K562 (cell line): ENCODE results near the gene EPX. TPM values are rescaled to one million over a fixed set of nuclear protein-coding genes. Genes with fewer than 3 reads are reported as not detected.

Experiments
- ATAC-seq: fragments of 200-7000 bp; cut with Tn5 transposase; 3 replicates; pipeline ENCODE4 v1.9.1; 2020; ENCODE audit warnings: moderate library complexity
- BruUV-seq: library from RNA; stranded (reverse); fragments of 400-500 nt; replicated peaks from 2 replicates; lab custom pipeline; 2021; lab: Mats Ljungman, UMichigan
- CTCF ChIA-PET: fragments of 300-600 bp; formaldehyde crosslinking; extraction: SDS; loops from one replicate; lab custom pipeline; 2021; ENCODE audit warnings: low intra/inter-chr PET ratio; lab: Yijun Ruan, JAX
- POLR2A ChIA-PET: fragments of 300-600, 350-650 bp; sonication (Branson Sonifier 250); formaldehyde crosslinking; extraction: SDS; loops from one replicate; lab custom pipeline; 2021; ENCODE audit warnings: antibody characterized with exemption, inconsistent platforms; lab: Yijun Ruan, JAX
- DNase-seq, 4 experiments: peaks; one replicate each; pipeline versions ENCODE4 v3.0.0 to v3.0.0-alpha.2; 2011 to 2018; ENCODE audit warnings: low spot score in 3 of 4, mixed read lengths in 3 of 4; ENCODE audit errors: extremely low read depth in 1 of 4
- FAIRE-seq: peaks from 2 replicates; lab custom pipeline; 2011; peaks lifted over from hg19 to GRCh38; lab: Jason Lieb, UNC
- H2AFZ ChIP-seq: 2 replicates; pipeline ENCODE4 v1.6.0; 2011; ENCODE audit warnings: low read depth, low read length, control low read depth, inconsistent platforms
- H3K27ac ChIP-seq: fragments of 200-600 bp; 3 replicates; pipeline ENCODE4 v1.8.0; 2011; ENCODE audit warnings: low read depth, mild to moderate bottlenecking, control low read depth, inconsistent platforms, low read length, moderate library complexity, mixed read lengths; ENCODE audit errors: extremely low read depth
- H3K27me3 ChIP-seq, 2 experiments: fragments of 300-600 bp in 1 of 2; 2 replicates in 1 of 2; 3 replicates in 1 of 2; pipeline versions ENCODE4 v1.6.0 to v1.8.0; 2011; ENCODE audit warnings: inconsistent platforms in 2 of 2, low read length in 2 of 2, mild to moderate bottlenecking in 1 of 2, mixed read lengths in 1 of 2, moderate library complexity in 1 of 2; ENCODE audit not compliant: control insufficient read depth in 2 of 2, insufficient read depth in 2 of 2
- H3K36me3 ChIP-seq: fragments of 300-600 bp; 3 replicates; pipeline ENCODE4 v1.8.0; 2011; ENCODE audit warnings: mild to moderate bottlenecking, low read length, inconsistent platforms; ENCODE audit not compliant: control insufficient read depth, insufficient read depth
- H3K4me1 ChIP-seq, 2 experiments: fragments of 200-600 bp in 1 of 2; replicated peaks in 1 of 2; 2 replicates in 1 of 2; 3 replicates in 1 of 2; pipeline versions ENCODE4 v1.5.1 to v1.8.0; 2011; ENCODE audit warnings: inconsistent platforms in 2 of 2, low read length in 2 of 2, mild to moderate bottlenecking in 1 of 2, mixed read lengths in 1 of 2, moderate library complexity in 1 of 2; ENCODE audit not compliant: control insufficient read depth in 2 of 2, insufficient read depth in 2 of 2
- H3K4me2 ChIP-seq: 2 replicates; pipeline ENCODE4 v1.6.1; 2011; ENCODE audit warnings: low read length, control low read depth, inconsistent platforms, mixed read lengths; ENCODE audit not compliant: insufficient read depth
- H3K4me3 ChIP-seq: fragments of 200-600 bp; sonication (generic), shearing (Covaris generic); 2 replicates; pipeline ENCODE4 v1.5.1; 2016; ENCODE audit warnings: control low read depth, inconsistent platforms
- H3K79me2 ChIP-seq: fragments of 200-600 bp; 3 replicates; pipeline ENCODE4 v1.8.0; 2011; ENCODE audit warnings: low read length, inconsistent platforms; ENCODE audit not compliant: control insufficient read depth, insufficient read depth
- H3K9ac ChIP-seq, 2 experiments: 2 replicates each; pipeline versions ENCODE4 v1.6.0 to v1.6.1; 2011; ENCODE audit warnings: low read depth in 2 of 2, low read length in 2 of 2, control low read depth in 1 of 2, inconsistent platforms in 1 of 2, mild to moderate bottlenecking in 1 of 2, mixed read lengths in 1 of 2; ENCODE audit not compliant: insufficient read depth in 1 of 2
- H3K9me1 ChIP-seq: one replicate; pipeline ENCODE4 v1.6.0; 2011; ENCODE audit warnings: inconsistent platforms, mild to moderate bottlenecking, low read length, moderate library complexity; ENCODE audit not compliant: control insufficient read depth, insufficient read depth
- H3K9me3 ChIP-seq: replicated peaks from 2 replicates; pipeline ENCODE4 v1.5.1; 2011; ENCODE audit warnings: low read depth, low read length, inconsistent platforms; ENCODE audit not compliant: control insufficient read depth, insufficient read depth
- H4K20me1 ChIP-seq: replicated peaks from 2 replicates; pipeline ENCODE4 v1.6.1; 2011; ENCODE audit warnings: low read length, inconsistent platforms, mixed read lengths; ENCODE audit not compliant: control insufficient read depth, insufficient read depth
- BACH1 ChIP-seq: fragments of 200-800 bp; sonication (Bioruptor generic); IDR thresholded peaks from 2 replicates; pipeline ENCODE4 v1.6.1; 2016; ENCODE audit warnings: missing genetic modification characterization, missing compliant biosample characterization
- ETV6 ChIP-seq, 3 experiments: fragments of 150-350 bp in 1 of 3; sonication (generic) in 1 of 3; formaldehyde crosslinking in 1 of 3; IDR thresholded peaks; 2 replicates each; pipeline versions ENCODE4 v1.6.1 to v1.8.0; 2014 to 2022; ENCODE audit warnings: borderline replicate concordance in 2 of 3, low read depth in 2 of 3, antibody characterized with exemption in 1 of 3, low read length in 1 of 3, mild to moderate bottlenecking in 1 of 3, missing genetic modification reagents in 1 of 3
- FOXM1 ChIP-seq, 2 experiments: fragments of 450-650 bp in 1 of 2; sonication (generic) in 1 of 2; formaldehyde crosslinking in 1 of 2; IDR thresholded peaks; 2 replicates each; pipeline versions ENCODE4 v1.6.1 to v1.9.0; 2017 to 2022; ENCODE audit warnings: low read depth in 2 of 2, mild to moderate bottlenecking in 2 of 2, missing genetic modification reagents in 1 of 2, moderate library complexity in 1 of 2
- FOXP1 ChIP-seq: sonication (generic); formaldehyde crosslinking; IDR thresholded peaks from 2 replicates; pipeline ENCODE4 v1.8.0; 2022; ENCODE audit warnings: mild to moderate bottlenecking, missing genetic modification reagents
- HINFP ChIP-seq: fragments of 450-650 bp; conservative IDR thresholded peaks from 2 replicates; pipeline ENCODE4 v1.6.1; 2016; ENCODE audit warnings: missing genetic modification characterization, low read depth, mild to moderate bottlenecking, control low read depth, missing compliant biosample characterization
- HNRNPL ChIP-seq: fragments of 200-400 bp; formaldehyde crosslinking; IDR thresholded peaks from 2 replicates; pipeline ENCODE4 v1.6.1; 2017; ENCODE audit warnings: low read depth, mild to moderate bottlenecking, low read length
- MYBL2 ChIP-seq, 2 experiments: fragments of 450-650 bp in 1 of 2; sonication (generic) in 1 of 2; formaldehyde crosslinking in 1 of 2; IDR thresholded peaks; 2 replicates each; pipeline versions ENCODE4 v1.6.1 to v1.8.1; 2017 to 2022; ENCODE audit warnings: borderline replicate concordance in 1 of 2, inconsistent platforms in 1 of 2, low read depth in 1 of 2, mild to moderate bottlenecking in 1 of 2, missing genetic modification reagents in 1 of 2, moderate library complexity in 1 of 2
- NFE2L1 ChIP-seq: fragments of 450-650 bp; IDR thresholded peaks from 2 replicates; pipeline ENCODE4 v1.6.1; 2016; ENCODE audit warnings: missing genetic modification characterization, low read depth, mild to moderate bottlenecking, missing compliant biosample characterization, moderate library complexity, borderline replicate concordance
- POLR2B ChIP-seq: fragments of 450-650 bp; IDR thresholded peaks from 2 replicates; pipeline ENCODE4 v1.6.1; 2018; ENCODE audit warnings: low read depth; ENCODE audit not compliant: partially characterized antibody
- RAD21 ChIP-seq, 2 experiments: fragments of 250-450 bp in 1 of 2; fragments of 450-650 bp in 1 of 2; sonication (Bioruptor Pico) in 1 of 2; formaldehyde crosslinking in 1 of 2; IDR thresholded peaks in 1 of 2; conservative IDR thresholded peaks in 1 of 2; 2 replicates each; pipeline versions ENCODE4 v1.4.0 to v1.8.0; 2020 to 2022; ENCODE audit warnings: mild to moderate bottlenecking in 2 of 2, moderate library complexity in 1 of 2
- SMAD1 ChIP-seq: fragments of 150-350 bp; IDR thresholded peaks from 2 replicates; pipeline ENCODE4 v1.6.1; 2014; ENCODE audit warnings: low read length, low read depth; ENCODE audit not compliant: partially characterized antibody
- SRSF9 ChIP-seq: fragments of 200-400 bp; formaldehyde crosslinking; IDR thresholded peaks from 2 replicates; pipeline ENCODE4 v1.6.1; 2017; ENCODE audit warnings: low read depth, low read length, borderline replicate concordance
- TBP ChIP-seq: optimal IDR thresholded peaks from 2 replicates; pipeline ENCODE3; 2011; ENCODE audit warnings: low read depth, low read length, improper control_type of control experiment
- THRAP3 ChIP-seq: fragments of 450-650 bp; IDR thresholded peaks from 2 replicates; pipeline ENCODE4 v1.6.1; 2016; ENCODE audit warnings: mild to moderate bottlenecking, inconsistent platforms, borderline replicate concordance
- ZNF280A ChIP-seq: fragments of 450-650 bp; IDR thresholded peaks from 2 replicates; pipeline ENCODE4 v1.6.1; 2018; ENCODE audit warnings: mild to moderate bottlenecking, low read depth; ENCODE audit not compliant: partially characterized antibody
- ZNF76 ChIP-seq: fragments of 250-450 bp; sonication (Bioruptor Pico); IDR thresholded peaks from 2 replicates; pipeline ENCODE4 v1.4.0; 2020; ENCODE audit warnings: mild to moderate bottlenecking, moderate library complexity, borderline replicate concordance
- WGBS: fragments of 100-300 bp; shearing (Covaris generic); methylation state at CpG from one replicate; pipeline ENCODE4 v1.1.6; 2016; ENCODE audit warnings: low coverage, mixed read lengths; ENCODE audit not compliant: insufficient coverage; ENCODE audit errors: missing lambda C conversion rate; 5-methylcytosine and 5-hydroxymethylcytosine counted together
- in situ Hi-C: fragments of 300-500 bp; cut with MboI; formaldehyde crosslinking; loops from 4 replicates; pipeline ENCODE4 v1.15.0; 2018; ENCODE audit warnings: inconsistent platforms, mixed read lengths
- intact Hi-C: fragments of 100-400 bp; cut with micrococcal nuclease; formaldehyde crosslinking; loops from 2 replicates; pipeline ENCODE4 v1.14.2; 2022
- polyA plus RNA-seq, 8 experiments: library from polyadenylated mRNA; depleted of rRNA in 4 of 8; stranded (reverse) in 5 of 8; unstranded in 3 of 8; fragments of >200 nt; fragmentation: Nextera tagmentation in 2 of 8; fragmentation: Illumina TruSeq in 1 of 8; extraction: Ambion mirVana in 2 of 8; extraction: Trizol in 1 of 8; gene quantifications; 2 replicates each; pipeline versions ENCODE4 v1.2.1 to v1.2.3, GENCODE V29; 2011 to 2014; ENCODE audit warnings: inconsistent platforms in 1 of 8, missing spikeins in 1 of 8
- total RNA-seq, 7 experiments: library from RNA; depleted of rRNA in 6 of 7; stranded (reverse); fragments of >200 nt in 6 of 7; fragmentation: Illumina TruSeq in 2 of 7; extraction: Trizol in 2 of 7; gene quantifications; 2 replicates each; pipeline versions ENCODE4 v1.2.1 to v1.2.3, GENCODE V29; 2011 to 2021; ENCODE audit warnings: low replicate concordance in 1 of 7

The EPX gene
- total and polyA plus RNA-seq, 9 of the 15 experiments (the other 6 are each of a cell fraction or from before 2014, with no cell fraction given) = 0.07 to 0.33 (median 0.19) TPM; not detected in 3

- TF ChIP-seq ZNF76 (CRISPR knock-in tag) (no peak), ZNF280A (no peak), THRAP3 (no peak), NFE2L1 (tag) (no peak)
- TF ChIP-seq, all 486 proteins: peak for 0
These were observed 59.6 kb downstream of the EPX start (continued) for GRCh38 chr17:58252141-58252540.

GRCh38 chr17:58253082-58253481 lies 60.6 kb downstream of the EPX start:
- peaks cover 0 to 9% of the 10 kb centered on the region in 2 experiments; a peak in 1 of 5 replicates for H3K27me3 ChIP-seq
- in situ Hi-C loops (no loop called here), intact Hi-C loops (loop anchor here (5.0 kb wide), 1 partner anchor 131 kb away; no protein-coding TSS in a partner anchor)
- no peaks in the 10 kb centered on the region for H4K20me1 ChIP-seq
- ChIA-PET CTCF (no interaction called here), POLR2A (interaction anchor here (0.7 kb wide), 1 partner anchor 27 kb away, joined by 3 read pairs; no protein-coding TSS in a partner anchor)
- no peaks in the 10 kb centered on the region for H3K9me1 ChIP-seq
- no peak overlapping the region for H2AFZ ChIP-seq
- no peaks in the 10 kb centered on the region for H3K79me2 ChIP-seq
- H3K4me3 ChIP-seq = no peak overlapping the region
- no peak for DNase-seq
- no peak overlapping the region for H3K4me2 ChIP-seq
- no peak overlapping the region for H3K27ac ChIP-seq
- 9% methylated on average over 3 of the region's 3 CpGs for WGBS
- H3K4me1 ChIP-seq = peaks cover 3 to 15% of the 10 kb centered on the region in 2 experiments; a peak in 3 of 5 replicates
- no TSS peak for BruUV-seq
- H3K9me3 ChIP-seq = no peaks in the 10 kb centered on the region; the same call in 1 of the 2 replicates
- TF ChIP-seq SMAD1 = no peak
- no peak for TF ChIP-seq RAD21 (CRISPR knock-in tag; conservative IDR thresholded peaks at IDR 0.05 in 1 of 2, IDR thresholded peaks at IDR 0.05 in 1 of 2)
- no peak for TF ChIP-seq HINFP (tag)
- TF ChIP-seq FOXP1 (CRISPR knock-in tag) = no peak
- TF ChIP-seq SRSF9 = no peak
- TF ChIP-seq ETV6 (IDR thresholded peaks at IDR 0.05; ENCODE audit: borderline replicate concordance in 1 of 2, low read depth in 2 of 2, low read length in 1 of 2) = no peak
- no peak for TF ChIP-seq ETV6 (CRISPR knock-in tag; IDR thresholded peaks at IDR 0.05; ENCODE audit: borderline replicate concordance)
- no peak for TF ChIP-seq POLR2B
- TF ChIP-seq FOXM1 (IDR thresholded peaks at IDR 0.05; ENCODE audit: low read depth) = no peak
- no peak for TF ChIP-seq FOXM1 (CRISPR knock-in tag; IDR thresholded peaks at IDR 0.05; ENCODE audit: low read depth)
- no peak for TF ChIP-seq MYBL2 (IDR thresholded peaks at IDR 0.05; ENCODE audit: low read depth)
- TF ChIP-seq MYBL2 (CRISPR knock-in tag; IDR thresholded peaks at IDR 0.05; ENCODE audit: borderline replicate concordance) = no peak
- no peak for TF ChIP-seq HNRNPL
- no peak for TF ChIP-seq TBP
- TF ChIP-seq BACH1 (tag) = no peak
- TF ChIP-seq, all 486 proteins: peak for 0
- FAIRE-seq = no peak
- no peaks in the 10 kb centered on the region for H3K36me3 ChIP-seq
- no peak for ATAC-seq
- H3K9ac ChIP-seq = no peak overlapping the region
